K562 (cell line): Measurements from ENCODE around the gene PEX5L. TPM values are rescaled to one million over a fixed set of nuclear protein-coding genes. Genes with fewer than 3 reads are reported as not detected.

ENCODE experiments used
- ATAC-seq: fragments of 200-7000 bp; cut with Tn5 transposase; 3 replicates; pipeline ENCODE4 v1.9.1; 2020; ENCODE audit warnings: moderate library complexity
- BruUV-seq: library from RNA; stranded (reverse); fragments of 400-500 nt; replicated peaks from 2 replicates; lab custom pipeline; 2021; lab: Mats Ljungman, UMichigan
- CTCF ChIA-PET: fragments of 300-600 bp; formaldehyde crosslinking; extraction: SDS; loops from one replicate; lab custom pipeline; 2021; ENCODE audit warnings: low intra/inter-chr PET ratio; lab: Yijun Ruan, JAX
- POLR2A ChIA-PET: fragments of 300-600, 350-650 bp; sonication (Branson Sonifier 250); formaldehyde crosslinking; extraction: SDS; loops from one replicate; lab custom pipeline; 2021; ENCODE audit warnings: antibody characterized with exemption, inconsistent platforms; lab: Yijun Ruan, JAX
- DNase-seq, 4 experiments: peaks; one replicate each; pipeline versions ENCODE4 v3.0.0 to v3.0.0-alpha.2; 2011 to 2018; ENCODE audit warnings: low spot score in 3 of 4, mixed read lengths in 3 of 4; ENCODE audit errors: extremely low read depth in 1 of 4
- FAIRE-seq: peaks from 2 replicates; lab custom pipeline; 2011; peaks lifted over from hg19 to GRCh38; lab: Jason Lieb, UNC
- H2AFZ ChIP-seq: 2 replicates; pipeline ENCODE4 v1.6.0; 2011; ENCODE audit warnings: low read depth, low read length, control low read depth, inconsistent platforms
- H3K27ac ChIP-seq: fragments of 200-600 bp; 3 replicates; pipeline ENCODE4 v1.8.0; 2011; ENCODE audit warnings: low read depth, mild to moderate bottlenecking, control low read depth, inconsistent platforms, low read length, moderate library complexity, mixed read lengths; ENCODE audit errors: extremely low read depth
- H3K27me3 ChIP-seq, 2 experiments: fragments of 300-600 bp in 1 of 2; 2 replicates in 1 of 2; 3 replicates in 1 of 2; pipeline versions ENCODE4 v1.6.0 to v1.8.0; 2011; ENCODE audit warnings: inconsistent platforms in 2 of 2, low read length in 2 of 2, mild to moderate bottlenecking in 1 of 2, mixed read lengths in 1 of 2, moderate library complexity in 1 of 2; ENCODE audit not compliant: control insufficient read depth in 2 of 2, insufficient read depth in 2 of 2
- H3K36me3 ChIP-seq: fragments of 300-600 bp; 3 replicates; pipeline ENCODE4 v1.8.0; 2011; ENCODE audit warnings: mild to moderate bottlenecking, low read length, inconsistent platforms; ENCODE audit not compliant: control insufficient read depth, insufficient read depth
- H3K4me1 ChIP-seq, 2 experiments: fragments of 200-600 bp in 1 of 2; replicated peaks in 1 of 2; 2 replicates in 1 of 2; 3 replicates in 1 of 2; pipeline versions ENCODE4 v1.5.1 to v1.8.0; 2011; ENCODE audit warnings: inconsistent platforms in 2 of 2, low read length in 2 of 2, mild to moderate bottlenecking in 1 of 2, mixed read lengths in 1 of 2, moderate library complexity in 1 of 2; ENCODE audit not compliant: control insufficient read depth in 2 of 2, insufficient read depth in 2 of 2
- H3K4me2 ChIP-seq: 2 replicates; pipeline ENCODE4 v1.6.1; 2011; ENCODE audit warnings: low read length, control low read depth, inconsistent platforms, mixed read lengths; ENCODE audit not compliant: insufficient read depth
- H3K4me3 ChIP-seq: fragments of 200-600 bp; sonication (generic), shearing (Covaris generic); 2 replicates; pipeline ENCODE4 v1.5.1; 2016; ENCODE audit warnings: control low read depth, inconsistent platforms
- H3K79me2 ChIP-seq: fragments of 200-600 bp; 3 replicates; pipeline ENCODE4 v1.8.0; 2011; ENCODE audit warnings: low read length, inconsistent platforms; ENCODE audit not compliant: control insufficient read depth, insufficient read depth
- H3K9ac ChIP-seq, 2 experiments: 2 replicates each; pipeline versions ENCODE4 v1.6.0 to v1.6.1; 2011; ENCODE audit warnings: low read depth in 2 of 2, low read length in 2 of 2, control low read depth in 1 of 2, inconsistent platforms in 1 of 2, mild to moderate bottlenecking in 1 of 2, mixed read lengths in 1 of 2; ENCODE audit not compliant: insufficient read depth in 1 of 2
- H3K9me1 ChIP-seq: one replicate; pipeline ENCODE4 v1.6.0; 2011; ENCODE audit warnings: inconsistent platforms, mild to moderate bottlenecking, low read length, moderate library complexity; ENCODE audit not compliant: control insufficient read depth, insufficient read depth
- H3K9me3 ChIP-seq: replicated peaks from 2 replicates; pipeline ENCODE4 v1.5.1; 2011; ENCODE audit warnings: low read depth, low read length, inconsistent platforms; ENCODE audit not compliant: control insufficient read depth, insufficient read depth
- H4K20me1 ChIP-seq: replicated peaks from 2 replicates; pipeline ENCODE4 v1.6.1; 2011; ENCODE audit warnings: low read length, inconsistent platforms, mixed read lengths; ENCODE audit not compliant: control insufficient read depth, insufficient read depth
- BDP1 ChIP-seq: IDR thresholded peaks from 3 replicates; pipeline ENCODE4 v1.6.1; 2011; ENCODE audit not compliant: insufficient read length, insufficient read depth
- DIDO1 ChIP-seq: fragments of 450-650 bp; IDR thresholded peaks from 2 replicates; pipeline ENCODE4 v1.6.1; 2016; ENCODE audit warnings: low read depth, missing biosample characterization, missing genetic modification characterization
- EP300 ChIP-seq: IDR thresholded peaks from 2 replicates; pipeline ENCODE4 v1.6.1; 2012; ENCODE audit warnings: low read length, improper control_type of control experiment
- GTF2F1 ChIP-seq: IDR thresholded peaks from 2 replicates; pipeline ENCODE4 v1.6.1; 2011; ENCODE audit warnings: low read depth, low read length, improper control_type of control experiment
- IRF1 ChIP-seq: sonication (generic); formaldehyde crosslinking; IDR thresholded peaks from 2 replicates; pipeline ENCODE4 v1.8.0; 2022; ENCODE audit warnings: missing genetic modification reagents, mild to moderate bottlenecking, borderline replicate concordance
- MCM3 ChIP-seq: fragments of 450-650 bp; IDR thresholded peaks from 2 replicates; pipeline ENCODE4 v1.6.1; 2016
- NCOA1 ChIP-seq: fragments of 450-650 bp; IDR thresholded peaks from 2 replicates; pipeline ENCODE4 v1.6.1; 2016; ENCODE audit warnings: low read depth
- PHTF2 ChIP-seq: fragments of 250-450 bp; sonication (Bioruptor Pico); IDR thresholded peaks from 2 replicates; pipeline ENCODE4 v1.5.0; 2021; ENCODE audit warnings: mild to moderate bottlenecking
- POLR3G ChIP-seq: IDR thresholded peaks from 2 replicates; pipeline ENCODE4 v1.6.1; 2011; ENCODE audit not compliant: insufficient read length, insufficient replicate concordance; ENCODE audit errors: extremely low read depth
- TEAD1 ChIP-seq, 2 experiments: fragments of 450-650 bp in 1 of 2; sonication (generic) in 1 of 2; formaldehyde crosslinking; IDR thresholded peaks; 2 replicates each; pipeline versions ENCODE4 v1.4.0 to v1.8.0; 2020 to 2022; ENCODE audit warnings: mild to moderate bottlenecking in 2 of 2, missing genetic modification reagents in 1 of 2
- ZNF282 ChIP-seq: sonication (generic); formaldehyde crosslinking; IDR thresholded peaks from 2 replicates; pipeline ENCODE4 v1.8.1; 2023; ENCODE audit warnings: missing genetic modification reagents
- ZNF717 ChIP-seq: fragments of 250-450 bp; sonication (Bioruptor Pico); IDR thresholded peaks from 2 replicates; pipeline ENCODE4 v1.5.0; 2021
- WGBS: fragments of 100-300 bp; shearing (Covaris generic); methylation state at CpG from one replicate; pipeline ENCODE4 v1.1.6; 2016; ENCODE audit warnings: low coverage, mixed read lengths; ENCODE audit not compliant: insufficient coverage; ENCODE audit errors: missing lambda C conversion rate; 5-methylcytosine and 5-hydroxymethylcytosine counted together
- in situ Hi-C: fragments of 300-500 bp; cut with MboI; formaldehyde crosslinking; loops from 4 replicates; pipeline ENCODE4 v1.15.0; 2018; ENCODE audit warnings: inconsistent platforms, mixed read lengths
- intact Hi-C: fragments of 100-400 bp; cut with micrococcal nuclease; formaldehyde crosslinking; loops from 2 replicates; pipeline ENCODE4 v1.14.2; 2022
- polyA plus RNA-seq, 8 experiments: library from polyadenylated mRNA; depleted of rRNA in 4 of 8; stranded (reverse) in 5 of 8; unstranded in 3 of 8; fragments of >200 nt; fragmentation: Nextera tagmentation in 2 of 8; fragmentation: Illumina TruSeq in 1 of 8; extraction: Ambion mirVana in 2 of 8; extraction: Trizol in 1 of 8; gene quantifications; 2 replicates each; pipeline versions ENCODE4 v1.2.1 to v1.2.3, GENCODE V29; 2011 to 2014; ENCODE audit warnings: inconsistent platforms in 1 of 8, missing spikeins in 1 of 8
- total RNA-seq, 7 experiments: library from RNA; depleted of rRNA in 6 of 7; stranded (reverse); fragments of >200 nt in 6 of 7; fragmentation: Illumina TruSeq in 2 of 7; extraction: Trizol in 2 of 7; gene quantifications; 2 replicates each; pipeline versions ENCODE4 v1.2.1 to v1.2.3, GENCODE V29; 2011 to 2021; ENCODE audit warnings: low replicate concordance in 1 of 7

The PEX5L gene
- total and polyA plus RNA-seq, 9 of the 15 experiments (the other 6 are each of a cell fraction or from before 2014, with no cell fraction given): not detected

- TF ChIP-seq TEAD1 (CRISPR knock-in tag; IDR thresholded peaks at IDR 0.05): no peak
- no peak for TF ChIP-seq BDP1
- no peak for TF ChIP-seq IRF1 (CRISPR knock-in tag)
- no peak for TF ChIP-seq POLR3G
- TF ChIP-seq, all 486 proteins: peak for 0
- in situ Hi-C loops: no loop called here
- Histone ChIP-seq H3K4me1 (no peaks in the 10 kb centered on the region), H3K4me3 (no peak overlapping the region), H3K9me1 (no peaks in the 10 kb centered on the region), H4K20me1 (no peaks in the 10 kb centered on the region), H3K79me2 (no peaks in the 10 kb centered on the region), H3K9me3 (no peaks in the 10 kb centered on the region), H3K27ac (no peak overlapping the region), H3K27me3 (no peaks in the 10 kb centered on the region), H3K9ac (no peak overlapping the region), H3K4me2 (no peak overlapping the region), H2AFZ (no peak overlapping the region), H3K36me3 (no peaks in the 10 kb centered on the region)
- BruUV-seq: no TSS peak
- DNase-seq (no peak), ATAC-seq (no peak), FAIRE-seq (no peak)
- ChIA-PET POLR2A (no interaction called here), CTCF (interaction anchor here (0.6 kb wide), 1 partner anchor 490 kb away, joined by 4 read pairs; no protein-coding TSS in a partner anchor)
- intact Hi-C loops: no loop called here
- WGBS: 0% methylated on average over 3 of the region's 3 CpGs
Observed at GRCh38 chr3:179955809-179956208, 80.9 kb downstream of the PEX5L start.

GRCh38 chr3:179955286-179955685 is 81.5 kb downstream of the PEX5L start:
- TF ChIP-seq GTF2F1: no peak
- no peak for TF ChIP-seq MCM3
- no peak for TF ChIP-seq NCOA1
- TF ChIP-seq PHTF2: no peak
- no peak for TF ChIP-seq EP300
- TF ChIP-seq ZNF717: no peak
- TF ChIP-seq DIDO1 (tag): no peak
- no peak for TF ChIP-seq ZNF282

More at GRCh38 chr3:179955286-179955685, 81.5 kb downstream of the PEX5L start:
- no peak overlapping the region for H3K9ac ChIP-seq
- H3K9me1 ChIP-seq: no peaks in the 10 kb centered on the region
- H2AFZ ChIP-seq: no peak overlapping the region
- in situ Hi-C loops: no loop called here
- H3K4me3 ChIP-seq: no peak overlapping the region
- no peaks in the 10 kb centered on the region for H3K9me3 ChIP-seq
- ATAC-seq (no peak), FAIRE-seq (no peak), DNase-seq (no peak)
- BruUV-seq: no TSS peak
- no peaks in the 10 kb centered on the region for H3K27me3 ChIP-seq
- ChIA-PET CTCF (interaction anchor here (0.6 kb wide), 1 partner anchor 491 kb away, joined by 4 read pairs; no protein-coding TSS in a partner anchor), POLR2A (interaction anchor here (0.7 kb wide), 1 partner anchor 597 kb away, joined by 4 read pairs; no protein-coding TSS in a partner anchor)
- no peaks in the 10 kb centered on the region for H3K79me2 ChIP-seq
- no peaks in the 10 kb centered on the region for H3K36me3 ChIP-seq
- intact Hi-C loops: no loop called here
- no peaks in the 10 kb centered on the region for H4K20me1 ChIP-seq
- WGBS: 2% methylated on average over 5 of the region's 5 CpGs
- no peak overlapping the region for H3K27ac ChIP-seq
- no peaks in the 10 kb centered on the region for H3K4me1 ChIP-seq
- no peak overlapping the region for H3K4me2 ChIP-seq
